NCI-H1105 (cell line): Measurements from ENCODE around the gene NBL1.

ENCODE experiments used
- DNase-seq: peaks from one replicate; lab custom pipeline; 2025; lab: John Stamatoyannopoulos, UW

The NBL1 gene

GRCh38 chr1:19670787-19671186 is 26.7 kb downstream of the NBL1 start:
- no peak for DNase-seq

- no peak for DNase-seq
Observed at GRCh38 chr1:19672237-19672636, 28.1 kb downstream of the NBL1 start.

GRCh38 chr1:19675797-19676196 is 31.7 kb downstream of the NBL1 start:
- no peak for DNase-seq

- no peak for DNase-seq
Observed at GRCh38 chr1:19676438-19676922, 32.4 kb downstream of the NBL1 start.

- DNase-seq = no peak
Observed at GRCh38 chr1:19678493-19678892, 34.4 kb downstream of the NBL1 start.

GRCh38 chr1:19678931-19679453 is 34.9 kb downstream of the NBL1 start:
- no peak for DNase-seq

- DNase-seq = no peak
Observed at GRCh38 chr1:19679691-19680090, 35.6 kb downstream of the NBL1 start.

GRCh38 chr1:19680644-19681043 is 36.5 kb downstream of the NBL1 start:
- DNase-seq = no peak

- no peak for DNase-seq
Observed at GRCh38 chr1:19682257-19682656, 38.1 kb downstream of the NBL1 start.

- no peak for DNase-seq
Observed at GRCh38 chr1:19682901-19683300, 38.8 kb downstream of the NBL1 start.

GRCh38 chr1:19683351-19683750 is 39.2 kb downstream of the NBL1 start:
- no peak for DNase-seq

- no peak for DNase-seq
Observed at GRCh38 chr1:19684677-19685076, 40.6 kb downstream of the NBL1 start.

- DNase-seq = no peak
Observed at GRCh38 chr1:19685994-19686393, 41.9 kb downstream of the NBL1 start.

- DNase-seq = no peak
Observed at GRCh38 chr1:19687414-19687813, 43.3 kb downstream of the NBL1 start.

GRCh38 chr1:19688041-19688842 is 44.1 kb downstream of the NBL1 start:
- DNase-seq = no peak

GRCh38 chr1:19689085-19689757 is 45.1 kb downstream of the NBL1 start:
- DNase-seq = peak; percentile 67

GRCh38 chr1:19689856-19690255 is 45.7 kb downstream of the NBL1 start:
- DNase-seq = no peak

GRCh38 chr1:19690342-19690741 is 46.2 kb downstream of the NBL1 start:
- no peak for DNase-seq

- no peak for DNase-seq
Observed at GRCh38 chr1:19694298-19694697, 50.2 kb downstream of the NBL1 start.

GRCh38 chr1:19695772-19696171 is 51.7 kb downstream of the NBL1 start:
- no peak for DNase-seq

GRCh38 chr1:19696820-19697219 is 52.7 kb downstream of the NBL1 start:
- DNase-seq = no peak

- DNase-seq = no peak
Observed at GRCh38 chr1:19698181-19698580, 54.1 kb downstream of the NBL1 start.

GRCh38 chr1:19700079-19700777 is 56.1 kb downstream of the NBL1 start:
- no peak for DNase-seq
